Testis (tissue), 3 donors: Measurements from ENCODE around the gene SLC34A2. TPM values are rescaled to one million over a fixed set of nuclear protein-coding genes. Genes with fewer than 3 reads are reported as not detected.
"Not testable (repeated sequence)": the region's sequence is repeated elsewhere in the genome, so short reads cannot be mapped to it uniquely, and the experiment has no call there.

ENCODE experiments used
- DNase-seq: peaks from one replicate; pipeline ENCODE4 v3.0.0-alpha.2; 2019
- H3K27ac ChIP-seq, 2 donors: fragments of 200-600 bp; sonication (generic); one replicate each; pipeline ENCODE4 v1.5.1; 2019
- H3K27me3 ChIP-seq: fragments of 200-600 bp; sonication (generic); one replicate; pipeline ENCODE4 v1.5.1; 2019
- H3K36me3 ChIP-seq: fragments of 200-600 bp; sonication (generic); one replicate; pipeline ENCODE4 v1.5.1; 2017; ENCODE audit warnings: low read depth; ENCODE audit errors: missing control alignments
- H3K4me1 ChIP-seq: fragments of 200-600 bp; sonication (generic); one replicate; pipeline ENCODE4 v1.5.1; 2019
- H3K4me3 ChIP-seq, 2 donors: fragments of 200-600 bp; sonication (generic); one replicate each; pipeline ENCODE4 v1.5.1; 2017 to 2019
- H3K9me3 ChIP-seq: fragments of 200-600 bp; sonication (generic); one replicate; pipeline ENCODE4 v1.5.1; 2017
- CTCF ChIP-seq, 3 experiments: fragments of 450-650 bp in 2 of 3; fragments of 200-600 bp in 1 of 3; sonication (generic) in 1 of 3; IDR thresholded peaks; one replicate each; pipeline ENCODE4 v1.5.1; 2016 to 2019; ENCODE audit warnings: antibody characterized with exemption in 3 of 3, mild to moderate bottlenecking in 2 of 3, moderate library complexity in 1 of 3
- POLR2A ChIP-seq: fragments of 450-650 bp; IDR thresholded peaks from one replicate; pipeline ENCODE4 v1.6.1; 2017; ENCODE audit warnings: antibody characterized with exemption, mild to moderate bottlenecking, moderate library complexity
- WGBS, 2 donors: methylation state at CpG; one replicate each; pipeline ENCODE4 v1.1.5; 2018; 5-methylcytosine and 5-hydroxymethylcytosine counted together
- intact Hi-C: fragments of 100-400 bp; cut with DNase I; formaldehyde crosslinking; loops from one replicate; pipeline ENCODE4 v1.15.1; 2023; ENCODE audit warnings: low total_unique reads
- polyA plus RNA-seq: library from polyadenylated mRNA; stranded (reverse); fragments of 350-450 nt; fragmentation: Illumina TruSeq; extraction: RNeasy Lipid Tissue Mini Kit (QIAGEN cat#74804); gene quantifications from one replicate; pipeline ENCODE4 v1.2.3, GENCODE V29; 2014; ENCODE audit warnings: low read depth, low replicate concordance; ENCODE audit not compliant: insufficient read depth
- total RNA-seq, 2 donors: library from RNA; depleted of rRNA; stranded (reverse); fragments of >200 nt; gene quantifications; one replicate each; pipeline ENCODE4 v1.2.3, GENCODE V29; 2016

SLC34A2 gene
- total and polyA plus RNA-seq, 3 donors from 2014 or later, result 1.4 to 10.0 (median 2.8) TPM

- Histone ChIP-seq H3K4me3 (peak overlapping the region; percentile 2 to 40), H3K4me1 (no peaks in the 10 kb centered on the region), H3K9me3 (no peaks in the 10 kb centered on the region), H3K36me3 (no peaks in the 10 kb centered on the region), H3K27ac (no peak overlapping the region), H3K27me3 (no peaks in the 10 kb centered on the region)
- TF ChIP-seq CTCF (IDR thresholded peaks at IDR 0.05) (no peak), POLR2A (no peak)
- WGBS, 2 donors, result 33 to 40% methylated on average over 8 of the region's 8 CpGs
- DNase-seq, result no peak
- intact Hi-C loops, result no loop called here
These were observed 380 bp downstream of the SLC34A2 start for GRCh38 chr4:25656031-25656430.

DNA sequence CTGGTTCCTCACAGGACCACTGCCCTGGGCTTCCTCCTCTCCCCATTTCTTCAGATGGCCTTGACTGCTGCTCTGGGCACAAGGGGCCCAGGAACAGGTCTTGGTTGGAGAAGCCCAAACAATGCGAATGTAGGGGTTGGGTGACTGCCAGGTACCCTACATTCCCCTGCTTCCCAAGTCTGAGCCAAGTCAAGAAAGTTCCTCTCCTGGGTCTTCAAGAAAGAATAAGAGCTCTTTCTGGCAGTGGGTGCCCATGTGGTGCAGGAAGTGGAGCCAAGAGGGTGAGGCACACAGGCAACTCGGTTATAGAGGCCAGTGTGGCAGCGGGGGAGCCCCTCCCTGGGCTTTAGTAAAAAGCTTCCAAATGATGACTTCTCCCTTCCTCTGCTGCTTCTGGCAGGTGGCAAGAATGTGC is 2.7 kb downstream of the SLC34A2 start:
- Histone ChIP-seq H3K36me3 (no peaks in the 10 kb centered on the region), H3K27me3 (no peaks in the 10 kb centered on the region), H3K4me3 (no peak overlapping the region), H3K4me1 (no peaks in the 10 kb centered on the region), H3K27ac (no peak overlapping the region), H3K9me3 (no peaks in the 10 kb centered on the region)
- intact Hi-C loops, result no loop called here
- WGBS, 2 donors, result 58 to 65% methylated on average over 3 of the region's 3 CpGs
- TF ChIP-seq POLR2A (no peak), CTCF (IDR thresholded peaks at IDR 0.05) (no peak)
- DNase-seq, result no peak

- no peak for DNase-seq
- no peaks in the 10 kb centered on the region for H3K36me3 ChIP-seq
- no peak for TF ChIP-seq POLR2A
- TF ChIP-seq CTCF (IDR thresholded peaks at IDR 0.05), result no peak
- H3K9me3 ChIP-seq, result no peaks in the 10 kb centered on the region
- H3K4me1 ChIP-seq, result no peaks in the 10 kb centered on the region
- no peaks in the 10 kb centered on the region for H3K27me3 ChIP-seq
- 71 to 100% methylated on average over 3 of the region's 3 CpGs for WGBS, 2 donors
- H3K4me3 ChIP-seq, result no peak overlapping the region
- no peak overlapping the region for H3K27ac ChIP-seq
- intact Hi-C loops, result no loop called here
These were observed 3.1 kb downstream of the SLC34A2 start for GRCh38 chr4:25658777-25659176.

DNA sequence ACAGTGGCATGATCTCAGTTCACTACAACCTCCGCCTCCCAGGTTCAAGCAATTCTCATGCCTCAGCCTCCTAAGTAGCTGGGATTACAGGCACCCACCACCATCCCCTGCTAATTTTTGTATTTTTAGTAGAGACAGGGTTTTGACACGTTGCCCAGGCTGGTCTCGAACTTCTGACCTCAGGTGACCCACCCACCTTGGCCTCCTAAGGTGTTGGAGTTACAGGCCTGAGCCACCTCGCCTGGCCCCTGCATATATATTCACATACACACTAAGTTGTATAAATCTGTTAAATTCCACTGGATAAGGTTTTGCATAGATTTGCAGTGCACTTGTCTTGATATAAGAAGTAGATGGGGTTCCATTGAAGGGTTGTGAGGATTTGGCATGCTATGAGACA is 5.8 kb downstream of the SLC34A2 start:
- H3K4me1 ChIP-seq, H3K4me3 ChIP-seq, H3K27me3 ChIP-seq, H3K9me3 ChIP-seq, H3K27ac ChIP-seq, DNase-seq, intact Hi-C loops, H3K36me3 ChIP-seq: not testable (repeated sequence)
- WGBS, 2 donors, result 87 to 96% methylated on average over 4 of the region's 4 CpGs

DNA sequence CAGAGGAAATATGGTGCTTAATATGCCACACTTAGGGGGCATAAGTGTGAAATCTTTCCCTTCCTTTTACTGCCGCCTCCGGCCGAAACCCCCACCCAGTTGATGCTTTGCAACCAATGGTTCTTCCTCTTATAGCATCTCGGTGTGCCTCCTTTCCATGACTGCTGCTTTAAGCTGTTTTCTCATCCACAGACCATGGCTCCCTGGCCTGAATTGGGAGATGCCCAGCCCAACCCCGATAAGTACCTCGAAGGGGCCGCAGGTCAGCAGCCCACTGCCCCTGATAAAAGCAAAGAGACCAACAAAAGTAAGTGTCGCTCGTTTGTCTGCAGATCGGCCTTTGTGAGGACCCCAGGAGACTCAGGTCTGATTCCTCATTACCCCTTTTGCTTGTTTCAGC is 6.7 kb downstream of the SLC34A2 start:
- Histone ChIP-seq H3K27ac (no peak overlapping the region), H3K9me3 (no peaks in the 10 kb centered on the region), H3K4me3 (no peak overlapping the region), H3K27me3 (no peaks in the 10 kb centered on the region), H3K4me1 (no peaks in the 10 kb centered on the region), H3K36me3 (no peaks in the 10 kb centered on the region)
- TF ChIP-seq CTCF (IDR thresholded peaks at IDR 0.05), result no peak
- no peak for TF ChIP-seq POLR2A
- DNase-seq, result no peak
- WGBS, 2 donors, result 81 to 96% methylated on average over 10 of the region's 10 CpGs
- intact Hi-C loops, result no loop called here
